ENCODE data around the gene SSX2IP.

DNA sequence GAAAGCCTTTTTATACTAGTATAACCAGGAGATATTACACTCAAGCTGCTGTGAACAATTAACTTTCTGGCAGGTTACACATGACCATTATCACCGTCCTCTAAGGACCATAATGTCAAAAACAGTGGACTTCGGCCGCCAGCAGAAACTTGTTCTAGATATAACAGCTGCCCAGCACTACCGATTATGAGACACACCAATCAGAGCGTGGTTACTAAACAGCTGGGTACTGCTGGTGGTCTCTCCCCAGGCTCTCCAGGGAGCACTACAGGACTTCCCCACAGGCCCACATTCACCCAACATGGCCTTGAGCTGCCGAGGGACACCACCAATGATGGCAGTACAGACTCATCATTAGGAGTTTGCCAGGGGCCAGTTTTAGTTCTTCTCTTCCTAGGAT lies 58.1 kb downstream of the SSX2IP start:
- TF ChIP-seq, protein P1, sequence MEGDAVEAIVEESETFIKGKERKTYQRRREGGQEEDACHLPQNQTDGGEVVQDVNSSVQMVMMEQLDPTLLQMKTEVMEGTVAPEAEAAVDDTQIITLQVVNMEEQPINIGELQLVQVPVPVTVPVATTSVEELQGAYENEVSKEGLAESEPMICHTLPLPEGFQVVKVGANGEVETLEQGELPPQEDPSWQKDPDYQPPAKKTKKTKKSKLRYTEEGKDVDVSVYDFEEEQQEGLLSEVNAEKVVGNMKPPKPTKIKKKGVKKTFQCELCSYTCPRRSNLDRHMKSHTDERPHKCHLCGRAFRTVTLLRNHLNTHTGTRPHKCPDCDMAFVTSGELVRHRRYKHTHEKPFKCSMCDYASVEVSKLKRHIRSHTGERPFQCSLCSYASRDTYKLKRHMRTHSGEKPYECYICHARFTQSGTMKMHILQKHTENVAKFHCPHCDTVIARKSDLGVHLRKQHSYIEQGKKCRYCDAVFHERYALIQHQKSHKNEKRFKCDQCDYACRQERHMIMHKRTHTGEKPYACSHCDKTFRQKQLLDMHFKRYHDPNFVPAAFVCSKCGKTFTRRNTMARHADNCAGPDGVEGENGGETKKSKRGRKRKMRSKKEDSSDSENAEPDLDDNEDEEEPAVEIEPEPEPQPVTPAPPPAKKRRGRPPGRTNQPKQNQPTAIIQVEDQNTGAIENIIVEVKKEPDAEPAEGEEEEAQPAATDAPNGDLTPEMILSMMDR (IDR thresholded peaks at IDR 0.05): no peak
- TF ChIP-seq POLR2A (IDR thresholded peaks at IDR 0.05): no peak

Data from right lobe of liver (tissue), 4 donors.